ENCODE results near the gene LRRFIP1. TPM values are rescaled to one million over a fixed set of nuclear protein-coding genes. Genes with fewer than 3 reads are reported as not detected.

Gene LRRFIP1
- total RNA-seq, 4 donors from 2014 or later = 62.8 to 199 (median 121) TPM

GRCh38 chr2:237815637-237816036, 188.2 kb downstream of the LRRFIP1 start:
- H3K4me1 ChIP-seq = no peaks in the 10 kb centered on the region
- no peak overlapping the region for H3K4me3 ChIP-seq
- H3K27ac ChIP-seq = no peak overlapping the region
- no peaks in the 10 kb centered on the region for H3K9me3 ChIP-seq
- no peaks in the 10 kb centered on the region for H3K36me3 ChIP-seq
- DNase-seq = no peak
- TF ChIP-seq POLR2A (IDR thresholded peaks at IDR 0.05) = no peak
- intact Hi-C loops (cut with DNase I; ENCODE audit: low total_unique reads) = no loop called here
- no peaks in the 10 kb centered on the region for H3K27me3 ChIP-seq

GRCh38 chr2:237816531-237816930, 189.1 kb downstream of the LRRFIP1 start:
- Histone ChIP-seq H3K9me3 (no peaks in the 10 kb centered on the region), H3K36me3 (no peaks in the 10 kb centered on the region), H3K4me1 (no peaks in the 10 kb centered on the region), H3K27ac (no peak overlapping the region), H3K27me3 (no peaks in the 10 kb centered on the region), H3K4me3 (no peak overlapping the region)
- TF ChIP-seq CTCF (IDR thresholded peaks at IDR 0.05) (no peak), POLR2A (IDR thresholded peaks at IDR 0.05) (no peak)
- no peak for DNase-seq
- intact Hi-C loops (cut with DNase I; ENCODE audit: low total_unique reads) = no loop called here

GRCh38 chr2:237818066-237818473, 190.7 kb downstream of the LRRFIP1 start:
- intact Hi-C loops (cut with DNase I; ENCODE audit: low total_unique reads) = no loop called here
- Histone ChIP-seq H3K27me3 (no peaks in the 10 kb centered on the region), H3K4me1 (no peaks in the 10 kb centered on the region), H3K4me3 (no peak overlapping the region), H3K27ac (no peak overlapping the region), H3K9me3 (no peaks in the 10 kb centered on the region), H3K36me3 (no peaks in the 10 kb centered on the region)
- TF ChIP-seq CTCF (IDR thresholded peaks at IDR 0.05) (no peak), POLR2A (IDR thresholded peaks at IDR 0.05) (no peak)
- no peak for DNase-seq

- Histone ChIP-seq H3K27ac (no peak overlapping the region), H3K9me3 (no peaks in the 10 kb centered on the region), H3K4me3 (no peak overlapping the region), H3K36me3 (no peaks in the 10 kb centered on the region), H3K27me3 (no peaks in the 10 kb centered on the region), H3K4me1 (no peaks in the 10 kb centered on the region)
- no peak for TF ChIP-seq CTCF (IDR thresholded peaks at IDR 0.05)
- TF ChIP-seq POLR2A (IDR thresholded peaks at IDR 0.05) = no peak
- intact Hi-C loops (cut with DNase I; ENCODE audit: low total_unique reads) = no loop called here
- no peak for DNase-seq
Measured at GRCh38 chr2:237819231-237819630, 191.8 kb downstream of the LRRFIP1 start.

GRCh38 chr2:237820421-237820820, 193.0 kb downstream of the LRRFIP1 start:
- intact Hi-C loops (cut with DNase I; ENCODE audit: low total_unique reads) = no loop called here
- TF ChIP-seq CTCF (IDR thresholded peaks at IDR 0.05) (no peak), POLR2A (IDR thresholded peaks at IDR 0.05) (no peak)
- H3K27me3 ChIP-seq = no peaks in the 10 kb centered on the region
- H3K4me3 ChIP-seq = no peak overlapping the region
- no peak for DNase-seq
- no peaks in the 10 kb centered on the region for H3K9me3 ChIP-seq
- H3K36me3 ChIP-seq = no peaks in the 10 kb centered on the region
- no peak overlapping the region for H3K27ac ChIP-seq
- H3K4me1 ChIP-seq = no peaks in the 10 kb centered on the region

- DNase-seq = no peak
- Histone ChIP-seq H3K27me3 (no peaks in the 10 kb centered on the region), H3K4me3 (no peak overlapping the region), H3K36me3 (no peaks in the 10 kb centered on the region), H3K4me1 (no peaks in the 10 kb centered on the region), H3K9me3 (no peaks in the 10 kb centered on the region), H3K27ac (no peak overlapping the region)
- intact Hi-C loops (cut with DNase I; ENCODE audit: low total_unique reads) = no loop called here
- TF ChIP-seq CTCF (IDR thresholded peaks at IDR 0.05) = no peak
- TF ChIP-seq POLR2A (IDR thresholded peaks at IDR 0.05) = no peak
Measured at GRCh38 chr2:237823544-237823943, 196.2 kb downstream of the LRRFIP1 start.

All from uterus (tissue), 4 donors.